Liver (tissue), 3 donors: ENCODE measurements around the gene SAMD5.

ENCODE experiments used
- JUND ChIP-seq, 2 donors: IDR thresholded peaks; 2 replicates each; pipeline ENCODE4 v1.6.1; 2016; ENCODE audit warnings: antibody characterized with exemption in 2 of 2
- RAD21 ChIP-seq, 2 donors: IDR thresholded peaks; 2 replicates each; pipeline ENCODE4 v1.6.1; 2016; ENCODE audit warnings: antibody characterized with exemption in 2 of 2, mild to moderate bottlenecking in 2 of 2
- RXRA ChIP-seq, 2 donors: IDR thresholded peaks; 2 replicates each; pipeline ENCODE4 v1.6.1; 2017 to 2018; ENCODE audit warnings: antibody characterized with exemption in 2 of 2, mild to moderate bottlenecking in 1 of 2
- TAF1 ChIP-seq: conservative IDR thresholded peaks from 2 replicates; pipeline ENCODE4 v1.6.1; 2016; ENCODE audit warnings: antibody characterized with exemption, mild to moderate bottlenecking
- YY1 ChIP-seq: IDR thresholded peaks from 2 replicates; pipeline ENCODE4 v1.6.1; 2016; ENCODE audit warnings: antibody characterized with exemption, mild to moderate bottlenecking
- TF ChIP-seq, protein P1 (sequence below): fragments of 150-350 bp; IDR thresholded peaks from 2 replicates; pipeline ENCODE4 v1.5.1; 2017; ENCODE audit warnings: improper control_type of control experiment, low read depth, low read length; ENCODE audit not compliant: missing input control
- TF ChIP-seq, protein P2 (sequence below): IDR thresholded peaks from 2 replicates; pipeline ENCODE4 v1.6.1; 2016; ENCODE audit warnings: antibody characterized with exemption, mild to moderate bottlenecking
- TF ChIP-seq, protein P3 (sequence below): IDR thresholded peaks from 2 replicates; pipeline ENCODE4 v1.6.1; 2016; ENCODE audit warnings: antibody characterized with exemption
- TF ChIP-seq, protein P4 (sequence below): IDR thresholded peaks from 2 replicates; pipeline ENCODE4 v1.6.1; 2016; ENCODE audit warnings: antibody characterized with exemption
- donor health status: healthy.
- donor health status: healthy.

DNA sequence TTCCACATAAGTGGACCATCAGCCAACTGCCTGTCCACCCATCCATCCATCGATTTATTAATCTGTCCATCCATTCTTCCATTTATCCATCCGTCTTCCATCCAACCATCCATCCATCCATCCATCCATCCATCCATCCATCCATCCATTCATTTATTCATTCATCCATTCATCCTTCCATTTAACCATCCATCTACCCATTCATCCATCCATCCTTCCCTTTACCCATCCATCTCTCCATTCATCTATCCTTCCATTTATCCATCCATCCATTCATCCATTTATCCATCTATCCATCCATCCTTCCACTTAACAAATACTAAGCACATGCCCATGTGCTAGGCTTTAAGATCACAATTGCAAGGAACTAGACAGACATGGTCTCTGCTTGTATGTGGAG lies 6.8 kb downstream of the SAMD5 start:
- TF ChIP-seq, protein P1, sequence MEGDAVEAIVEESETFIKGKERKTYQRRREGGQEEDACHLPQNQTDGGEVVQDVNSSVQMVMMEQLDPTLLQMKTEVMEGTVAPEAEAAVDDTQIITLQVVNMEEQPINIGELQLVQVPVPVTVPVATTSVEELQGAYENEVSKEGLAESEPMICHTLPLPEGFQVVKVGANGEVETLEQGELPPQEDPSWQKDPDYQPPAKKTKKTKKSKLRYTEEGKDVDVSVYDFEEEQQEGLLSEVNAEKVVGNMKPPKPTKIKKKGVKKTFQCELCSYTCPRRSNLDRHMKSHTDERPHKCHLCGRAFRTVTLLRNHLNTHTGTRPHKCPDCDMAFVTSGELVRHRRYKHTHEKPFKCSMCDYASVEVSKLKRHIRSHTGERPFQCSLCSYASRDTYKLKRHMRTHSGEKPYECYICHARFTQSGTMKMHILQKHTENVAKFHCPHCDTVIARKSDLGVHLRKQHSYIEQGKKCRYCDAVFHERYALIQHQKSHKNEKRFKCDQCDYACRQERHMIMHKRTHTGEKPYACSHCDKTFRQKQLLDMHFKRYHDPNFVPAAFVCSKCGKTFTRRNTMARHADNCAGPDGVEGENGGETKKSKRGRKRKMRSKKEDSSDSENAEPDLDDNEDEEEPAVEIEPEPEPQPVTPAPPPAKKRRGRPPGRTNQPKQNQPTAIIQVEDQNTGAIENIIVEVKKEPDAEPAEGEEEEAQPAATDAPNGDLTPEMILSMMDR, result no peak
- TF ChIP-seq RXRA (IDR thresholded peaks at IDR 0.05) (no peak), RAD21 (IDR thresholded peaks at IDR 0.05) (no peak), TAF1 (no peak), YY1 (no peak), JUND (IDR thresholded peaks at IDR 0.05) (no peak)
- TF ChIP-seq, protein P2, sequence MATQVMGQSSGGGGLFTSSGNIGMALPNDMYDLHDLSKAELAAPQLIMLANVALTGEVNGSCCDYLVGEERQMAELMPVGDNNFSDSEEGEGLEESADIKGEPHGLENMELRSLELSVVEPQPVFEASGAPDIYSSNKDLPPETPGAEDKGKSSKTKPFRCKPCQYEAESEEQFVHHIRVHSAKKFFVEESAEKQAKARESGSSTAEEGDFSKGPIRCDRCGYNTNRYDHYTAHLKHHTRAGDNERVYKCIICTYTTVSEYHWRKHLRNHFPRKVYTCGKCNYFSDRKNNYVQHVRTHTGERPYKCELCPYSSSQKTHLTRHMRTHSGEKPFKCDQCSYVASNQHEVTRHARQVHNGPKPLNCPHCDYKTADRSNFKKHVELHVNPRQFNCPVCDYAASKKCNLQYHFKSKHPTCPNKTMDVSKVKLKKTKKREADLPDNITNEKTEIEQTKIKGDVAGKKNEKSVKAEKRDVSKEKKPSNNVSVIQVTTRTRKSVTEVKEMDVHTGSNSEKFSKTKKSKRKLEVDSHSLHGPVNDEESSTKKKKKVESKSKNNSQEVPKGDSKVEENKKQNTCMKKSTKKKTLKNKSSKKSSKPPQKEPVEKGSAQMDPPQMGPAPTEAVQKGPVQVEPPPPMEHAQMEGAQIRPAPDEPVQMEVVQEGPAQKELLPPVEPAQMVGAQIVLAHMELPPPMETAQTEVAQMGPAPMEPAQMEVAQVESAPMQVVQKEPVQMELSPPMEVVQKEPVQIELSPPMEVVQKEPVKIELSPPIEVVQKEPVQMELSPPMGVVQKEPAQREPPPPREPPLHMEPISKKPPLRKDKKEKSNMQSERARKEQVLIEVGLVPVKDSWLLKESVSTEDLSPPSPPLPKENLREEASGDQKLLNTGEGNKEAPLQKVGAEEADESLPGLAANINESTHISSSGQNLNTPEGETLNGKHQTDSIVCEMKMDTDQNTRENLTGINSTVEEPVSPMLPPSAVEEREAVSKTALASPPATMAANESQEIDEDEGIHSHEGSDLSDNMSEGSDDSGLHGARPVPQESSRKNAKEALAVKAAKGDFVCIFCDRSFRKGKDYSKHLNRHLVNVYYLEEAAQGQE, result no peak
- TF ChIP-seq, protein P3, sequence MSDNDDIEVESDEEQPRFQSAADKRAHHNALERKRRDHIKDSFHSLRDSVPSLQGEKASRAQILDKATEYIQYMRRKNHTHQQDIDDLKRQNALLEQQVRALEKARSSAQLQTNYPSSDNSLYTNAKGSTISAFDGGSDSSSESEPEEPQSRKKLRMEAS, result no peak
- TF ChIP-seq, protein P4, sequence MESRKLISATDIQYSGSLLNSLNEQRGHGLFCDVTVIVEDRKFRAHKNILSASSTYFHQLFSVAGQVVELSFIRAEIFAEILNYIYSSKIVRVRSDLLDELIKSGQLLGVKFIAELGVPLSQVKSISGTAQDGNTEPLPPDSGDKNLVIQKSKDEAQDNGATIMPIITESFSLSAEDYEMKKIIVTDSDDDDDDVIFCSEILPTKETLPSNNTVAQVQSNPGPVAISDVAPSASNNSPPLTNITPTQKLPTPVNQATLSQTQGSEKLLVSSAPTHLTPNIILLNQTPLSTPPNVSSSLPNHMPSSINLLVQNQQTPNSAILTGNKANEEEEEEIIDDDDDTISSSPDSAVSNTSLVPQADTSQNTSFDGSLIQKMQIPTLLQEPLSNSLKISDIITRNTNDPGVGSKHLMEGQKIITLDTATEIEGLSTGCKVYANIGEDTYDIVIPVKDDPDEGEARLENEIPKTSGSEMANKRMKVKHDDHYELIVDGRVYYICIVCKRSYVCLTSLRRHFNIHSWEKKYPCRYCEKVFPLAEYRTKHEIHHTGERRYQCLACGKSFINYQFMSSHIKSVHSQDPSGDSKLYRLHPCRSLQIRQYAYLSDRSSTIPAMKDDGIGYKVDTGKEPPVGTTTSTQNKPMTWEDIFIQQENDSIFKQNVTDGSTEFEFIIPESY, result no peak
